ENCODE results near the gene BOC. TPM values are rescaled to one million over a fixed set of nuclear protein-coding genes. Genes with fewer than 3 reads are reported as not detected.

The BOC gene
- total RNA-seq, 1 experiment from 2014 or later, result 3.5 TPM

DNA sequence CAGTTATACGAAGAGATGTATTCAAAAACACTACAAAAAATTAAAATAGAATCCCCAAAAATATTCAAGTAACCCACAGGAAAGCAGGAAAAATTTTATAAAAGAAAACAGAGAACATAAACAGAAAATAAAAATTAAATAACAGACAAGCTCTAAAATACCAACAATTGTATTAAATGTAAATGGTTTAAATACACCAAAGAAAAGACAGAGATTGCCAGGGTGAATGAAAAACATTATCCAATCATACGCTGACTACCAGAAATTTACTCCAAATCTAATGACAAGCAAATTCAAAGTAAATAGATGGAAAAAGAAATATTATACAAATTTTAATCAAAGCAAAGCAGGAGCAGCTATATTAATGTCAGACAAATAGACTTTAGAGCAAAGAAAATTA, 103.6 kb downstream of the BOC start:
- no peak overlapping the region for H3K27ac Mint-ChIP-seq
- H3K36me3 Mint-ChIP-seq (ENCODE audit: insufficient read depth in 1 of 3, low read depth in 3 of 3), result peaks cover 32 to 65% (median 58%) of the 10 kb centered on the region in 3 experiments
- no peaks in the 10 kb centered on the region; the same call in 1 of the 2 replicates for H3K27me3 Mint-ChIP-seq (ENCODE audit: low read depth)
- H2AFZ ChIP-seq (ENCODE audit: low read length), result no peak overlapping the region
- H3T11ph ChIP-seq (ENCODE audit: low read length), result no peak overlapping the region
- H3K14ac ChIP-seq (ENCODE audit: insufficient read depth, low read length), result no peak overlapping the region
- peaks cover 4 to 5% of the 10 kb centered on the region in 2 experiments for H3K4me1 Mint-ChIP-seq
- H3K56ac ChIP-seq (ENCODE audit: insufficient read length, low read depth, low read length), result no peak overlapping the region
- no peaks in the 10 kb centered on the region for H3K27me3 ChIP-seq (ENCODE audit: insufficient read depth, low read length)
- no peak overlapping the region for H2BK15ac ChIP-seq (ENCODE audit: low read depth, low read length)
- H3K4me3 Mint-ChIP-seq, result no peak overlapping the region
- no peak overlapping the region for H3K18ac ChIP-seq (ENCODE audit: insufficient read length, low read depth, low read length)
- no peak for DNase-seq
- no peak overlapping the region for H3K23ac ChIP-seq (ENCODE audit: insufficient read length, low read depth, low read length)
- H3K4me2 ChIP-seq (ENCODE audit: insufficient read depth, insufficient read length, low read length), result no peak overlapping the region
- no peaks in the 10 kb centered on the region for H3K79me1 ChIP-seq (ENCODE audit: insufficient read depth, low read depth, low read length, poor library complexity, severe bottlenecking)
- no peaks in the 10 kb centered on the region for H3K4me1 ChIP-seq (ENCODE audit: insufficient read depth, low read length)
- H3K9ac ChIP-seq (ENCODE audit: extremely low read depth, insufficient read length, low read length), result no peak overlapping the region
- H3K9me3 Mint-ChIP-seq, result peaks cover 55 to 59% of the 10 kb centered on the region in 2 experiments
- H4K20me1 ChIP-seq (ENCODE audit: control insufficient read depth, insufficient read depth, insufficient read length), result no peaks in the 10 kb centered on the region
- no peak overlapping the region for H2BK5ac ChIP-seq (ENCODE audit: insufficient read length, low read length)
- H2AK5ac ChIP-seq (ENCODE audit: insufficient read length, low read length), result no peak overlapping the region
- H4K5ac ChIP-seq (ENCODE audit: insufficient read length, low read depth, low read length), result no peak overlapping the region
- TF ChIP-seq CTCF (conservative IDR thresholded peaks at IDR 0.05), result no peak
- H3K27ac ChIP-seq (ENCODE audit: insufficient read length, low read depth, low read length), result no peak overlapping the region
- H2BK120ac ChIP-seq (ENCODE audit: low read depth, low read length, poor library complexity, severe bottlenecking), result no peak overlapping the region
- WGBS (ENCODE audit: extremely low coverage, insufficient read length, low lambda C conversion rate), result no CpG with 5 or more reads among the region's 2 CpGs
- no peaks in the 10 kb centered on the region for H3K79me2 ChIP-seq (ENCODE audit: insufficient read depth, low read length)
- no peak overlapping the region for H4K8ac ChIP-seq (replicated peaks; ENCODE audit: insufficient read length, low read depth, low read length)
- H3K23me2 ChIP-seq (ENCODE audit: insufficient read length, low read depth, low read length, poor library complexity, severe bottlenecking), result no peaks in the 10 kb centered on the region
- H3K4ac ChIP-seq (ENCODE audit: low read depth, low read length), result no peak overlapping the region
- no peaks in the 10 kb centered on the region for H3K9me3 ChIP-seq (ENCODE audit: control insufficient read depth, low read depth, low read length)
- no peak overlapping the region for H2BK20ac ChIP-seq (ENCODE audit: low read depth, low read length, poor library complexity, severe bottlenecking)
- H2BK12ac ChIP-seq (ENCODE audit: insufficient read length, low read depth, low read length), result no peak overlapping the region
- no peak overlapping the region for H4K91ac ChIP-seq (ENCODE audit: insufficient read length, low read depth, low read length)
